ENCODE results near the gene FBXW4. TPM values are rescaled to one million over a fixed set of nuclear protein-coding genes. Genes with fewer than 3 reads are reported as not detected.

The FBXW4 gene
- polyA plus RNA-seq, 1 of the 3 experiments (the other 2 are of a cell fraction): 27.6 TPM

DNA sequence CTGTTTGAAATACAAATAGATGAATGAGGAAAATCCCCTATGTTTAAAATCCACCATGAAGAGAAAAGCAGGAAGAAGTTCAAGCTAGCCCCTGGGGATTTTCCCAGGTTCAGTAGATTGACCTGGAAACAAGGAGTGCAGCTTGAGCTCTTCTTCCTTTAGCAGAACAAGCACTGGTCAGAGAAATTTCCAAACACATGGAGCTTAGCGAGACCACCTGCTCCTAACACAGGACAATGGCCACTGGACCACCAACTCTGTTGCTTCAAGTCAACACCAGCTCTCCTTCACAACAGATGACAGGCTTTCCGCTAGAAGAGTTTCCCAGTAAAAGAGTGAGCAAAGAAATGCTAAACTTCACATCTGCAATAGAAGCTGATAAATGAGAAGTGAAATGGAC is 9.4 kb upstream of the FBXW4 start:
- Histone ChIP-seq H3K36me3 (replicated peaks in 1 of 2; ENCODE audit: control insufficient read depth in 1 of 2, insufficient read depth in 2 of 2, low read length in 1 of 2) (no peaks in the 10 kb centered on the region), H3K4me1 (ENCODE audit: control insufficient read depth in 1 of 2, insufficient read depth in 2 of 2, low read depth in 1 of 2, low read length in 1 of 2) (no peaks in the 10 kb centered on the region), H3K9me3 (no peaks in the 10 kb centered on the region), H3K9me2 (no peaks in the 10 kb centered on the region), H3F3A (replicated peaks; ENCODE audit: insufficient read depth) (peaks cover 10% of the 10 kb centered on the region), H3K27me3 (ENCODE audit: insufficient read depth) (no peaks in the 10 kb centered on the region), H3K79me2 (ENCODE audit: insufficient read depth) (no peaks in the 10 kb centered on the region), H3K4me2 (no peak overlapping the region), H3K9ac (no peak overlapping the region), H4K20me1 (ENCODE audit: insufficient read depth) (no peaks in the 10 kb centered on the region), H2AFZ (ENCODE audit: low read depth) (no peak overlapping the region), H3K4me3 (ENCODE audit: low read depth in 2 of 2, low read length in 1 of 2) (no peak overlapping the region), H3K27ac (ENCODE audit: low read depth in 2 of 2, low read length in 1 of 2) (no peak overlapping the region)
- no peak for DNase-seq
- ChIA-PET CTCF (interaction anchor here (0.9 to 1.2 kb wide), 2 partner anchors 77 to 102 kb away, joined by 3 to 4 read pairs; no protein-coding TSS in a partner anchor), POLR2A (interaction anchor here (1.0 kb wide), 1 partner anchor 10 kb away, joined by 4 read pairs; no protein-coding TSS in a partner anchor)
- TF ChIP-seq, protein P1, sequence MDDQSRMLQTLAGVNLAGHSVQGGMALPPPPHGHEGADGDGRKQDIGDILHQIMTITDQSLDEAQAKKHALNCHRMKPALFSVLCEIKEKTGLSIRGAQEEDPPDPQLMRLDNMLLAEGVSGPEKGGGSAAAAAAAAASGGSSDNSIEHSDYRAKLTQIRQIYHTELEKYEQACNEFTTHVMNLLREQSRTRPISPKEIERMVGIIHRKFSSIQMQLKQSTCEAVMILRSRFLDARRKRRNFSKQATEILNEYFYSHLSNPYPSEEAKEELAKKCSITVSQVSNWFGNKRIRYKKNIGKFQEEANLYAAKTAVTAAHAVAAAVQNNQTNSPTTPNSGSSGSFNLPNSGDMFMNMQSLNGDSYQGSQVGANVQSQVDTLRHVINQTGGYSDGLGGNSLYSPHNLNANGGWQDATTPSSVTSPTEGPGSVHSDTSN (IDR thresholded peaks at IDR 0.05): no peak
- TF ChIP-seq YY1 (IDR thresholded peaks at IDR 0.05; ENCODE audit: low read depth) (no peak), ELF1 (IDR thresholded peaks at IDR 0.05) (no peak), EZH2phosphoT487 (IDR thresholded peaks at IDR 0.05; ENCODE audit: borderline replicate concordance, low read depth) (no peak)
- WGBS (ENCODE audit: low lambda C conversion rate): 97% methylated on average over 2 of the region's 2 CpGs

DNA sequence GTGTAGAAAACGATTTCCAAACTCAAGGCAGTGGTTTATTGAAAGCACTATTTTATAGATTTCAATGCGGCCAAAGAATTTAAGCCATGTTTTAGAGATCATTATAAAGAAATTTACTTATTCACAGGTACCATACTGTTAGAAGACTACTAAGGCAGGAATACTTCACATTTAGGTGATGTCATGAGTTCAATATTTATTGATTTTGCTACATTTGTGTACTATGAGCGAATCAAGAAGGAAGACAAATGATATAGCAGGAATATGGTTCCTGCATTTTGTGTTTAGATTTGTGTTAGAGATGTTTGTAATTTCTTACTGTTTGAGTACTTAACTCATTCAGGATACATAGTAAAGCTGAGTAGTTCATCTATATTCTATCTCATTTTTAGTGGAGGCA is 1.7 kb upstream of the FBXW4 start:
- DNase-seq: no peak
- Histone ChIP-seq H3F3A (replicated peaks; ENCODE audit: insufficient read depth) (peaks cover 13% of the 10 kb centered on the region), H3K79me2 (ENCODE audit: insufficient read depth) (peaks cover 35% of the 10 kb centered on the region), H3K27ac (ENCODE audit: low read depth in 2 of 2, low read length in 1 of 2) (no peak overlapping the region), H3K4me2 (no peak overlapping the region), H3K9me3 (no peaks in the 10 kb centered on the region), H3K4me3 (ENCODE audit: low read depth in 2 of 2, low read length in 1 of 2) (no peak overlapping the region), H3K9me2 (no peaks in the 10 kb centered on the region), H4K20me1 (ENCODE audit: insufficient read depth) (no peaks in the 10 kb centered on the region), H3K36me3 (replicated peaks in 1 of 2; ENCODE audit: control insufficient read depth in 1 of 2, insufficient read depth in 2 of 2, low read length in 1 of 2) (no peaks in the 10 kb centered on the region), H3K9ac (no peak overlapping the region), H2AFZ (ENCODE audit: low read depth) (no peak overlapping the region), H3K27me3 (ENCODE audit: insufficient read depth) (no peaks in the 10 kb centered on the region), H3K4me1 (ENCODE audit: control insufficient read depth in 1 of 2, insufficient read depth in 2 of 2, low read depth in 1 of 2, low read length in 1 of 2) (peaks cover 15 to 16% of the 10 kb centered on the region in 2 experiments)
- ChIA-PET POLR2A (no interaction called here), CTCF (no interaction called here)
- WGBS (ENCODE audit: low lambda C conversion rate): 94% methylated on average over 3 of the region's 3 CpGs
- TF ChIP-seq, protein P2, sequence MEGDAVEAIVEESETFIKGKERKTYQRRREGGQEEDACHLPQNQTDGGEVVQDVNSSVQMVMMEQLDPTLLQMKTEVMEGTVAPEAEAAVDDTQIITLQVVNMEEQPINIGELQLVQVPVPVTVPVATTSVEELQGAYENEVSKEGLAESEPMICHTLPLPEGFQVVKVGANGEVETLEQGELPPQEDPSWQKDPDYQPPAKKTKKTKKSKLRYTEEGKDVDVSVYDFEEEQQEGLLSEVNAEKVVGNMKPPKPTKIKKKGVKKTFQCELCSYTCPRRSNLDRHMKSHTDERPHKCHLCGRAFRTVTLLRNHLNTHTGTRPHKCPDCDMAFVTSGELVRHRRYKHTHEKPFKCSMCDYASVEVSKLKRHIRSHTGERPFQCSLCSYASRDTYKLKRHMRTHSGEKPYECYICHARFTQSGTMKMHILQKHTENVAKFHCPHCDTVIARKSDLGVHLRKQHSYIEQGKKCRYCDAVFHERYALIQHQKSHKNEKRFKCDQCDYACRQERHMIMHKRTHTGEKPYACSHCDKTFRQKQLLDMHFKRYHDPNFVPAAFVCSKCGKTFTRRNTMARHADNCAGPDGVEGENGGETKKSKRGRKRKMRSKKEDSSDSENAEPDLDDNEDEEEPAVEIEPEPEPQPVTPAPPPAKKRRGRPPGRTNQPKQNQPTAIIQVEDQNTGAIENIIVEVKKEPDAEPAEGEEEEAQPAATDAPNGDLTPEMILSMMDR (IDR thresholded peaks at IDR 0.05): no peak
- TF ChIP-seq TCF12 (IDR thresholded peaks at IDR 0.05): no peak
- TF ChIP-seq NRF1 (IDR thresholded peaks at IDR 0.05; ENCODE audit: low read depth, low read length): no peak
- TF ChIP-seq, protein P3, sequence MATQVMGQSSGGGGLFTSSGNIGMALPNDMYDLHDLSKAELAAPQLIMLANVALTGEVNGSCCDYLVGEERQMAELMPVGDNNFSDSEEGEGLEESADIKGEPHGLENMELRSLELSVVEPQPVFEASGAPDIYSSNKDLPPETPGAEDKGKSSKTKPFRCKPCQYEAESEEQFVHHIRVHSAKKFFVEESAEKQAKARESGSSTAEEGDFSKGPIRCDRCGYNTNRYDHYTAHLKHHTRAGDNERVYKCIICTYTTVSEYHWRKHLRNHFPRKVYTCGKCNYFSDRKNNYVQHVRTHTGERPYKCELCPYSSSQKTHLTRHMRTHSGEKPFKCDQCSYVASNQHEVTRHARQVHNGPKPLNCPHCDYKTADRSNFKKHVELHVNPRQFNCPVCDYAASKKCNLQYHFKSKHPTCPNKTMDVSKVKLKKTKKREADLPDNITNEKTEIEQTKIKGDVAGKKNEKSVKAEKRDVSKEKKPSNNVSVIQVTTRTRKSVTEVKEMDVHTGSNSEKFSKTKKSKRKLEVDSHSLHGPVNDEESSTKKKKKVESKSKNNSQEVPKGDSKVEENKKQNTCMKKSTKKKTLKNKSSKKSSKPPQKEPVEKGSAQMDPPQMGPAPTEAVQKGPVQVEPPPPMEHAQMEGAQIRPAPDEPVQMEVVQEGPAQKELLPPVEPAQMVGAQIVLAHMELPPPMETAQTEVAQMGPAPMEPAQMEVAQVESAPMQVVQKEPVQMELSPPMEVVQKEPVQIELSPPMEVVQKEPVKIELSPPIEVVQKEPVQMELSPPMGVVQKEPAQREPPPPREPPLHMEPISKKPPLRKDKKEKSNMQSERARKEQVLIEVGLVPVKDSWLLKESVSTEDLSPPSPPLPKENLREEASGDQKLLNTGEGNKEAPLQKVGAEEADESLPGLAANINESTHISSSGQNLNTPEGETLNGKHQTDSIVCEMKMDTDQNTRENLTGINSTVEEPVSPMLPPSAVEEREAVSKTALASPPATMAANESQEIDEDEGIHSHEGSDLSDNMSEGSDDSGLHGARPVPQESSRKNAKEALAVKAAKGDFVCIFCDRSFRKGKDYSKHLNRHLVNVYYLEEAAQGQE (IDR thresholded peaks at IDR 0.05; ENCODE audit: low read depth, low read length): no peak
- TF ChIP-seq ELF1 (IDR thresholded peaks at IDR 0.05): no peak
- TF ChIP-seq, protein P4, sequence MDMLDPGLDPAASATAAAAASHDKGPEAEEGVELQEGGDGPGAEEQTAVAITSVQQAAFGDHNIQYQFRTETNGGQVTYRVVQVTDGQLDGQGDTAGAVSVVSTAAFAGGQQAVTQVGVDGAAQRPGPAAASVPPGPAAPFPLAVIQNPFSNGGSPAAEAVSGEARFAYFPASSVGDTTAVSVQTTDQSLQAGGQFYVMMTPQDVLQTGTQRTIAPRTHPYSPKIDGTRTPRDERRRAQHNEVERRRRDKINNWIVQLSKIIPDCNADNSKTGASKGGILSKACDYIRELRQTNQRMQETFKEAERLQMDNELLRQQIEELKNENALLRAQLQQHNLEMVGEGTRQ (IDR thresholded peaks at IDR 0.05; ENCODE audit: borderline replicate concordance, low read depth, low read length): no peak
- no peak for TF ChIP-seq YY1 (IDR thresholded peaks at IDR 0.05; ENCODE audit: low read depth)
- no peak for TF ChIP-seq MEF2A (IDR thresholded peaks at IDR 0.05; ENCODE audit: borderline replicate concordance, low read depth)
- TF ChIP-seq GATA2 (CRISPR knock-in tag; IDR thresholded peaks at IDR 0.05): no peak
- TF ChIP-seq SIN3A (IDR thresholded peaks at IDR 0.05; ENCODE audit: borderline replicate concordance, low read depth, low read length): no peak
- no peak for TF ChIP-seq RCOR1 (IDR thresholded peaks at IDR 0.05; ENCODE audit: low read length)
- TF ChIP-seq GABPA (IDR thresholded peaks at IDR 0.05; ENCODE audit: low read depth): no peak
- TF ChIP-seq, protein P5, sequence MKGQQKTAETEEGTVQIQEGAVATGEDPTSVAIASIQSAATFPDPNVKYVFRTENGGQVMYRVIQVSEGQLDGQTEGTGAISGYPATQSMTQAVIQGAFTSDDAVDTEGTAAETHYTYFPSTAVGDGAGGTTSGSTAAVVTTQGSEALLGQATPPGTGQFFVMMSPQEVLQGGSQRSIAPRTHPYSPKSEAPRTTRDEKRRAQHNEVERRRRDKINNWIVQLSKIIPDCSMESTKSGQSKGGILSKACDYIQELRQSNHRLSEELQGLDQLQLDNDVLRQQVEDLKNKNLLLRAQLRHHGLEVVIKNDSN (IDR thresholded peaks at IDR 0.05; ENCODE audit: borderline replicate concordance, low read depth): no peak
- TF ChIP-seq TEAD4 (IDR thresholded peaks at IDR 0.05; ENCODE audit: borderline replicate concordance, insufficient read depth): no peak
- TF ChIP-seq FOXJ3 (CRISPR knock-in tag; IDR thresholded peaks at IDR 0.05): no peak
- TF ChIP-seq, protein P6, sequence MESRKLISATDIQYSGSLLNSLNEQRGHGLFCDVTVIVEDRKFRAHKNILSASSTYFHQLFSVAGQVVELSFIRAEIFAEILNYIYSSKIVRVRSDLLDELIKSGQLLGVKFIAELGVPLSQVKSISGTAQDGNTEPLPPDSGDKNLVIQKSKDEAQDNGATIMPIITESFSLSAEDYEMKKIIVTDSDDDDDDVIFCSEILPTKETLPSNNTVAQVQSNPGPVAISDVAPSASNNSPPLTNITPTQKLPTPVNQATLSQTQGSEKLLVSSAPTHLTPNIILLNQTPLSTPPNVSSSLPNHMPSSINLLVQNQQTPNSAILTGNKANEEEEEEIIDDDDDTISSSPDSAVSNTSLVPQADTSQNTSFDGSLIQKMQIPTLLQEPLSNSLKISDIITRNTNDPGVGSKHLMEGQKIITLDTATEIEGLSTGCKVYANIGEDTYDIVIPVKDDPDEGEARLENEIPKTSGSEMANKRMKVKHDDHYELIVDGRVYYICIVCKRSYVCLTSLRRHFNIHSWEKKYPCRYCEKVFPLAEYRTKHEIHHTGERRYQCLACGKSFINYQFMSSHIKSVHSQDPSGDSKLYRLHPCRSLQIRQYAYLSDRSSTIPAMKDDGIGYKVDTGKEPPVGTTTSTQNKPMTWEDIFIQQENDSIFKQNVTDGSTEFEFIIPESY (IDR thresholded peaks at IDR 0.05; ENCODE audit: borderline replicate concordance, low read depth): no peak
